Thoracic aorta (tissue), 2 donors: ENCODE results near the gene BRF1. TPM values are rescaled to one million over a fixed set of nuclear protein-coding genes. Genes with fewer than 3 reads are reported as not detected.

Experiments
- ATAC-seq: fragments of 150-250 bp; one replicate; pipeline ENCODE4 v1.8.0; 2017; ENCODE audit warnings: low read depth; ENCODE audit not compliant: insufficient number of reproducible peaks, low FRiP score
- DNase-seq: peaks from one replicate; pipeline ENCODE4 v3.0.0-alpha.2; 2020; ENCODE audit warnings: low spot score
- H3K27ac ChIP-seq, 2 donors: fragments of 200-600 bp; sonication (generic); 1 replicate in 1 of 2; 2 replicates in 1 of 2; pipeline ENCODE4 v1.5.1; 2016; ENCODE audit warnings: mild to moderate bottlenecking in 2 of 2, moderate library complexity in 2 of 2
- H3K27me3 ChIP-seq: fragments of 200-600 bp; sonication (generic); replicated peaks from 2 replicates; pipeline ENCODE4 v1.6.0; 2016; ENCODE audit warnings: mild to moderate bottlenecking; ENCODE audit not compliant: insufficient read depth
- H3K36me3 ChIP-seq: fragments of 200-600 bp; sonication (generic); one replicate; pipeline ENCODE4 v1.5.1; 2016
- H3K4me1 ChIP-seq, 2 donors: fragments of 200-600 bp; sonication (generic); 1 replicate in 1 of 2; 2 replicates in 1 of 2; pipeline versions ENCODE4 v1.5.1 to v1.6.0; 2016; ENCODE audit warnings: low read depth in 2 of 2, mild to moderate bottlenecking in 1 of 2; ENCODE audit not compliant: control insufficient read depth in 1 of 2
- H3K4me3 ChIP-seq: fragments of 200-600 bp; sonication (generic); 2 replicates; pipeline ENCODE4 v1.5.1; 2016; ENCODE audit warnings: mild to moderate bottlenecking
- H3K9me3 ChIP-seq: fragments of 200-600 bp; sonication (generic); 2 replicates; pipeline ENCODE4 v1.5.1; 2016
- total RNA-seq, 2 donors: library from RNA; depleted of rRNA; stranded (reverse); fragments of >200 nt; gene quantifications; one replicate each; pipeline versions ENCODE4 v1.1.0 to v1.2.3, GENCODE V29; 2016
- TF ChIP-seq, protein P1 (sequence below): fragments of 200-600 bp; sonication (generic); IDR thresholded peaks from one replicate; pipeline ENCODE4 v1.5.1; 2019; ENCODE audit warnings: antibody characterized with exemption

BRF1 gene
- total RNA-seq, 2 donors from 2014 or later = 49.4 to 80.5 TPM

GRCh38 chr14:105168496-105168978 is 132.3 kb downstream of the BRF1 start, which contains the start of gene JAG2:
TSS of gene JAG2 (minus strand) at chr14:105168776. CDS start at chr14:105168420, 356 bp downstream.
- Histone ChIP-seq H3K27ac (no peak within 1 kb of the TSS), H3K9me3 (no peaks in the 10 kb centered on the region), H3K36me3 (no peaks in the 10 kb centered on the region), H3K4me3 (peak within 1 kb of the TSS; percentile 62), H3K27me3 (no peaks in the 10 kb centered on the region), H3K4me1 (peaks cover 12 to 29% of the 10 kb centered on the region in 2 donors)
- ATAC-seq (no peak), DNase-seq (no peak)
- TF ChIP-seq, protein P1, sequence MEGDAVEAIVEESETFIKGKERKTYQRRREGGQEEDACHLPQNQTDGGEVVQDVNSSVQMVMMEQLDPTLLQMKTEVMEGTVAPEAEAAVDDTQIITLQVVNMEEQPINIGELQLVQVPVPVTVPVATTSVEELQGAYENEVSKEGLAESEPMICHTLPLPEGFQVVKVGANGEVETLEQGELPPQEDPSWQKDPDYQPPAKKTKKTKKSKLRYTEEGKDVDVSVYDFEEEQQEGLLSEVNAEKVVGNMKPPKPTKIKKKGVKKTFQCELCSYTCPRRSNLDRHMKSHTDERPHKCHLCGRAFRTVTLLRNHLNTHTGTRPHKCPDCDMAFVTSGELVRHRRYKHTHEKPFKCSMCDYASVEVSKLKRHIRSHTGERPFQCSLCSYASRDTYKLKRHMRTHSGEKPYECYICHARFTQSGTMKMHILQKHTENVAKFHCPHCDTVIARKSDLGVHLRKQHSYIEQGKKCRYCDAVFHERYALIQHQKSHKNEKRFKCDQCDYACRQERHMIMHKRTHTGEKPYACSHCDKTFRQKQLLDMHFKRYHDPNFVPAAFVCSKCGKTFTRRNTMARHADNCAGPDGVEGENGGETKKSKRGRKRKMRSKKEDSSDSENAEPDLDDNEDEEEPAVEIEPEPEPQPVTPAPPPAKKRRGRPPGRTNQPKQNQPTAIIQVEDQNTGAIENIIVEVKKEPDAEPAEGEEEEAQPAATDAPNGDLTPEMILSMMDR = no peak

GRCh38 chr14:105168093-105168420 is 132.7 kb downstream of the BRF1 start:
- ATAC-seq = no peak
- TF ChIP-seq, protein P1 = no peak
- DNase-seq = no peak
- H3K36me3 ChIP-seq = no peaks in the 10 kb centered on the region
- no peak overlapping the region for H3K27ac ChIP-seq
- H3K27me3 ChIP-seq = no peaks in the 10 kb centered on the region
- H3K4me3 ChIP-seq = peak overlapping the region; percentile 62
- no peaks in the 10 kb centered on the region for H3K9me3 ChIP-seq
- peaks cover 12 to 29% of the 10 kb centered on the region in 2 donors for H3K4me1 ChIP-seq

GRCh38 chr14:105167303-105168092 is 133.3 kb downstream of the BRF1 start:
- TF ChIP-seq, protein P1 = no peak
- H3K36me3 ChIP-seq = no peaks in the 10 kb centered on the region
- H3K27ac ChIP-seq = no peak overlapping the region
- ATAC-seq (no peak), DNase-seq (no peak)
- H3K27me3 ChIP-seq = no peaks in the 10 kb centered on the region
- no peaks in the 10 kb centered on the region for H3K9me3 ChIP-seq
- H3K4me1 ChIP-seq = peaks cover 12 to 29% of the 10 kb centered on the region in 2 donors
- peak overlapping the region; percentile 62 for H3K4me3 ChIP-seq

- no peaks in the 10 kb centered on the region for H3K9me3 ChIP-seq
- peaks cover 12 to 29% of the 10 kb centered on the region in 2 donors for H3K4me1 ChIP-seq
- ATAC-seq = no peak
- H3K4me3 ChIP-seq = no peak overlapping the region
- no peak for DNase-seq
- no peaks in the 10 kb centered on the region for H3K27me3 ChIP-seq
- TF ChIP-seq, protein P1 = no peak
- H3K36me3 ChIP-seq = no peaks in the 10 kb centered on the region
- H3K27ac ChIP-seq = no peak overlapping the region
Observed at GRCh38 chr14:105166571-105167302, 134.1 kb downstream of the BRF1 start.
